A172 (cell line): ENCODE measurements around the gene P3H3. TPM values are rescaled to one million over a fixed set of nuclear protein-coding genes. Genes with fewer than 3 reads are reported as not detected.

Experiments used
- DNase-seq: peaks from one replicate; pipeline ENCODE4 v3.0.0-alpha.2; 2015; ENCODE audit warnings: low spot score
- total RNA-seq: library from RNA; depleted of rRNA; stranded (reverse); fragments of >200 nt; shearing (Covaris generic); gene quantifications from 2 replicates; pipeline ENCODE4 v1.2.3, GENCODE V29; 2014

Gene P3H3
- total RNA-seq, 1 experiment from 2014 or later: 6.9 TPM

DNA sequence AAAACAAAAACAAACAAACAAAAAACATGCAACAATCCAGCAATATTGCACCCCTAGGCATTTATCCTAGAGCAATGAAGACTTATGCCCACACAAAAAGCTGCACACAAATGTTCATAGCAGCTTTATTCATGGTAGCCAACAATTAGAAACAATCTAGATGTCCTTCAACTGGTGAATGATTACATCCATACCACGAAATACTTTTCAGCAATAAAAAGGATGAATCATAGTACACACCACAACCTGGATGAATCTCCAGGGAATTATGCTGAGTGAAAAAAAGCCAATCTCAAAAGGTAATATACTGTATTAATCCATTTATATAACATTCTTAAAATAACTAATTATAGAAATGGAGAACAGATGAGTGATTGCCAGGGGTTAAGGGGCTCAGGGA lies 21.0 kb upstream of the P3H3 start:
- DNase-seq: no peak

DNA sequence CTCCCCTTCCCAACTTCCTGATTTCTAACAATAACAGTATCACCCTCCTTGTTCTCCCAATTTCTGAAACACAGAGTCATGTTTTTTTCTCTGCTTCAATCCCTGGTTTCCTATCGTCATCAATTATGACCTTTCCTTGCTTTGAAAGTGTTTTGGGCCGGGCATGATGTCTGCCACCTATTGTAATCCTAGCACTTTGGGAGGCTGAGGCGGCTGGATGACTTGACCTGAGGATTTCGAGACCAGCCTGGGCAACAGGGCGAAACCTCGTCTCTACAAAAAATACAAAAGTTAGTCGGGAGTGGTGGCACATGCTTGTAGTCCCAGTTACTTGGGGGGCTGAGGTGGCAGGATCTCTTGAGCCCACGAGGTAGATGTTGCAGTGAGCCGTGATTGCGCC lies 19.2 kb upstream of the P3H3 start:
- no peak for DNase-seq

DNA sequence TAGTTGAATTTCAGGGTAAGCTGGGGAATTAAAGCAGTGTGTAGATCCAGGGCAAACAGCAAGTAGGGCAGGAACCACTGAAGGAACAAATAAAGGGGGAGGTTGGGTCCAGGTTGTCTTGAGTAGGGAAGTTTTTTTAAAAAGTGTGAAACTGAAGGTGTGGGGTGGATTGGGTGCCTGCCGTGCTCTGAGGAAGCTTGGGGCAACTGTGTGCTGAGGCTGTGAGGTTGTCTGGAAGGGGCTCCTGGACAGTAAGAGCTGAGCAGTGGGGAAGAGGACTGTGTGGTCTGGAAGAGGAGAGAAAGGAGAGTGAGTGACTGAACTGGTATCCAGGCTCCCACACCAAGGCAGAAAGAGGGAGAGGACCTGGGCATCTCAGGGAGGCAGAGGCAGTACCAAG lies 17.4 kb upstream of the P3H3 start:
- DNase-seq: no peak

DNA sequence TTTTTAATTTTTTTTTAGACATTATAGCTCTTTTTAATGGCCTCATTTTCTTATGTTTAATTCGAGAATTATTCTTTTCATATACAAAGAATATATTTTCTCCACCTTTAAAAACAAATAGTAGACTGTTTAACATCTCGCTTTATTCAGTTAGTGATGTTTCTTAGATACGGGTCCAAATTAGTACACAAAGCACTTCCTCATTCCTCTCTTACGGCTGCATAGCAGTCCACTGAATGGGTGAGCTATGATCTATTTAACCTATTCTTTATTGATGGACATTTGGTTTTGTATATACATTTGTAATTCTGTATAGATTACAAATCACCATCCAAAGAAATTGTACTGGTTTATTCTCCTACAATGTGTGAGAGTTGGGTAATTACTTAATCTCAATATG lies 14.8 kb upstream of the P3H3 start:
- no peak for DNase-seq

DNA sequence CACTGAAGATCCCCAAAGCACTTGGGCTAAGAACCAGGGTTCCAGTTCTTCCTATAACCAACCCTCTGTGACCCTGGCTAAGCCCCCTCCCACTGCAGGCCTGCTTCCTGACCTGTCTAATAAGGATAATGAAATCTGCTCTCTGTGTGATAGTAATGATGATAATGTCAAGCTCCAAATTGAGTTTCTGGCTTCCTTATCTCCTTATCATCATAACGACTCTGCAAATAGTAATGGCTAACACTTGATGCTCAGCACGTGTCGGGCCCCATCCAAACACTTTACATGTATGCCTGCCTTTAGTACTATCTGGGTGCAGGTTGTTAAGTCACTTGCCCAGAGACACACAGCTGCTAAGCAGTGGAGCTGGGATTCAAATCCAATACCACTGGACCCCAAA lies 11.6 kb upstream of the P3H3 start:
- no peak for DNase-seq

DNA sequence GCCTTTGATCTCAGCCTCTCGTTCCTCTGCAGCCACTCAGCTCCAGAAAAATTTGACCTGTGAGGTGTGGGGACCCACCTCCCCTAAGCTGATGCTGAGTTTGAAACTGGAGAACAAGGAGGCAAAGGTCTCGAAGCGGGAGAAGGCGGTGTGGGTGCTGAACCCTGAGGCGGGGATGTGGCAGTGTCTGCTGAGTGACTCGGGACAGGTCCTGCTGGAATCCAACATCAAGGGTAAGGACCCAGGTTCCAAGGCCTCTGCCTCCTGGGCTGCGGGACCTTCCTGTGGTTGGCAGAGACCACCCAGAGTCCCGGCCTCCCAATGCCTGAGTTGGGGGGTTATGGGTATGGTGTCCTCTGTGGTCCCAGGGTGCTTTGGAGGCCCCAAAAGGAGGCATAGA lies 11.1 kb upstream of the P3H3 start:
- no peak for DNase-seq

DNA sequence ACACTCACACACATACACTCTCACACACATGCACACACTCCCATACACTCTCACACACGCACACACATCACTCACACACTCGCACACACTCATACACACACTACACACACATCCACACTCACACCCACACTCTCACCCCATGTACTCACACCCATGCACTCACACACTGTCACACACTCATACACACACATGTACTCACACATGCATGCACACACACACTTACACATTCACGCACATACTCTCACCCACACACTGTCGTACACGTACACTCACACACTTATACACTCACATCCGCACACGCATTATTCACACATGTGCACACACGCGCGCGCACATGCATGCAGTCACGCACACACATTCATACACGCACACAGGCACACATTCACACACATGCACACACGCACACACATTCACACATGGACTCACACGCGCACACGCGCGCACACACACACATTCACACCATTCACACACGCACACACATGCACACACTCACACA lies 10.5 kb upstream of the P3H3 start:
- no peak for DNase-seq

DNA sequence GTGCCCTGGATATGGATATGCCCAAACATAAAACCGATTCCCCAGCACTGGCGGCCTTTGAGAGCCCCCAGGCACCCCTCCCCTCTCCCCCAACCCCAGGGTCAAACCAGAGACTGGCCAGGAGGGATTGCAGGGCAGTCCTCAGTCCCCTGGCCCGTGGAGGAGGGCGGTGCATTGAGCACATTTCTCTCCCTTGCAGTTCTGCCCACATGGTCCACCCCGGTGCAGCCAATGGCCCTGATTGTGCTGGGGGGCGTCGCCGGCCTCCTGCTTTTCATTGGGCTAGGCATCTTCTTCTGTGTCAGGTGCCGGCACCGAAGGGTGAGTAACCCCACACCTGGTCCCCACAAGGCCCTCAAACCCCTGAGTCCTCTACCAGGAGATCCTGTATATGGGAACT lies 10.0 kb upstream of the P3H3 start:
- no peak for DNase-seq

DNA sequence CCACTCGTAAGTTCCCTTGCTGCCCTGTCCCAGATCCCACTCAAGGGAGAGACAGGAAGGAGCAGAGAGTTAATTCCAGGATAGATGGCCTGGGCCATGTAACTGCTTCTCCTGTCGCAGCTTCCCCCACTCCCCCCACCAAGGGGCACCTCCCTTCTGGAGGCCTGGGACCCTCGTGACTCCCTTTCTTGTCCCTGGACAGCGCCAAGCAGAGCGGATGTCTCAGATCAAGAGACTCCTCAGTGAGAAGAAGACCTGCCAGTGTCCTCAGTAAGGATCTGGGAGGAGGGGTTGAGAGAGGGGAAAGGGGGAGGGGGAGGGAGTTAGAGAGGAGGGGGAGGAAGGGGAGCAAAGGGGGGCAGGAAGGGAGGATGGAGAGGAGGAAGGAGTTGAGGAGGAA lies 9.6 kb upstream of the P3H3 start:
- DNase-seq: no peak

DNA sequence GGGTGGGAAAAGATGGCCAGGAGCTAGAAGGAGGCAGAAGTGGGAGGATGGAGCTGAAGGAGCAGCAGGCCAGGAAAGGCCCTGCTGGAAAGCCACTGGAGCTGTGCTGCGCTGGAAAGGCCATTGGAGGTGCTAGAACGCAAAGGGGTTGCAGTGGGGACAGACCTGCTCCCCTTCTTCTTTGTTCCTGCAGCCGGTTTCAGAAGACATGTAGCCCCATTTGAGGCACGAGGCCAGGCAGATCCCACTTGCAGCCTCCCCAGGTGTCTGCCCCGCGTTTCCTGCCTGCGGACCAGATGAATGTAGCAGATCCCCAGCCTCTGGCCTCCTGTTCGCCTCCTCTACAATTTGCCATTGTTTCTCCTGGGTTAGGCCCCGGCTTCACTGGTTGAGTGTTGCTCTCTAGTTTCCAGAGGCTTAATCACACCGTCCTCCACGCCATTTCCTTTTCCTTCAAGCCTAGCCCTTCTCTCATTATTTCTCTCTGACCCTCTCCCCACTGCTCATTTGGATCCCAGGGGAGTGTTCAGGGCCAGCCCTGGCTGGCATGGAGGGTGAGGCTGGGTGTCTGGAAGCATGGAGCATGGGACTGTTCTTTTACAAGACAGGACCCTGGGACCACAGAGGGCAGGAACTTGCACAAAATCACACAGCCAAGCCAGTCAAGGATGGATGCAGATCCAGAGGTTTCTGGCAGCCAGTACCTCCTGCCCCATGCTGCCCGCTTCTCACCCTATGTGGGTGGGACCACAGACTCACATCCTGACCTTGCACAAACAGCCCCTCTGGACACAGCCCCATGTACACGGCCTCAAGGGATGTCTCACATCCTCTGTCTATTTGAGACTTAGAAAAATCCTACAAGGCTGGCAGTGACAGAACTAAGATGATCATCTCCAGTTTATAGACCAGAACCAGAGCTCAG lies 8.8 kb upstream of the P3H3 start:
- no peak for DNase-seq

DNA sequence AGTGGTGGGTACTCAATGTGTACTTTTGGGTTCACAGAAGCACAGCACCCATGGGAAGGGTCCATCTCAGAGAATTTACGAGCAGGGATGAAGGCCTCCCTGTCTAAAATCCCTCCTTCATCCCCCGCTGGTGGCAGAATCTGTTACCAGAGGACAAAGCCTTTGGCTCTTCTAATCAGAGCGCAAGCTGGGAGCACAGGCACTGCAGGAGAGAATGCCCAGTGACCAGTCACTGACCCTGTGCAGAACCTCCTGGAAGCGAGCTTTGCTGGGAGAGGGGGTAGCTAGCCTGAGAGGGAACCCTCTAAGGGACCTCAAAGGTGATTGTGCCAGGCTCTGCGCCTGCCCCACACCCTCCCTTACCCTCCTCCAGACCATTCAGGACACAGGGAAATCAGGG lies 8.0 kb upstream of the P3H3 start:
- no peak for DNase-seq

DNA sequence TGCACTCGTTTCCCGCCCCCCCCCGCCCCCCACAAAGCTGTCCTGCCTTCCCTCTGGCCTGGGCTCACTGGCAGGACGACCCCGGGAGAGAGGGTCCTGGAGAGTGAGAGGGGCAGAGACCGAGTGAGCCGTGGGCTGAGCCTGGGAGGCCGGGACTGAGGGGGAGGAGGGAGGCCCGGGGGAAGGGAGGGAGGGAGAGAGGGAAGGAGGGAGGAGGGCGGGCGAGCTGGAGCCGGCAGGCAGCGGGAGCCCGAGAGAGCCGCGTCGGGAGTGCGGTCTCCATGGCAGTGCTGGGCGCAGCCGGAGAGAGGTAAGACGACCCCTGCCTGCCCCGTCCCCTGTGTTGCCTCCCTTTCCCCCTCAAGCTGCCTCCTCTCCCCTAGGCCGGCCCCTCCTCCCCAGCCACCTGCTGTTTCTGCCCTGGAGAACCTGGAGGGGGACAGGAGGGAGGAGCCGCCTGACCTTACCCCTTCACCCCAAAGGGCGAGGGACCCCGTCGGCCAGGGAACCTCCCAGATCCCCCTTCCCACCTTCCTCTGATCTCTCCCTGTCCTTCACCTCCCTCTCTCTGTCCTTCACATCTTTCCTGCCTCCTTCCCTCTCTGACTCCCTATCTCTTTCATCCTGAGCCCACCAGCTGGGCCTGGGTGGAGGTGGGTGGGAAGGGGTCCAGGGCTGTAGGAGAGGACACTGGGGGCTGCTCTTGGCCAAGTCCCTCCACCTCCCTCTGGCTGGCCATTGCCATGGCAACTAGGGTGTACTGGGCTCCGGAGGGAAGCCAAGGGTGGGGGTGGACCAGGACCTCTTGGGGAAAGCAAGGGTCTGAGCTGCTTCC lies 6.4 kb upstream of the P3H3 start, which contains the start of gene GPR162:
TSS of gene GPR162 (plus strand) at position 231 of the 835 bp plus-strand sequence. CDS start 2,078 bp downstream, outside the sequence.
- DNase-seq: no peak

DNA sequence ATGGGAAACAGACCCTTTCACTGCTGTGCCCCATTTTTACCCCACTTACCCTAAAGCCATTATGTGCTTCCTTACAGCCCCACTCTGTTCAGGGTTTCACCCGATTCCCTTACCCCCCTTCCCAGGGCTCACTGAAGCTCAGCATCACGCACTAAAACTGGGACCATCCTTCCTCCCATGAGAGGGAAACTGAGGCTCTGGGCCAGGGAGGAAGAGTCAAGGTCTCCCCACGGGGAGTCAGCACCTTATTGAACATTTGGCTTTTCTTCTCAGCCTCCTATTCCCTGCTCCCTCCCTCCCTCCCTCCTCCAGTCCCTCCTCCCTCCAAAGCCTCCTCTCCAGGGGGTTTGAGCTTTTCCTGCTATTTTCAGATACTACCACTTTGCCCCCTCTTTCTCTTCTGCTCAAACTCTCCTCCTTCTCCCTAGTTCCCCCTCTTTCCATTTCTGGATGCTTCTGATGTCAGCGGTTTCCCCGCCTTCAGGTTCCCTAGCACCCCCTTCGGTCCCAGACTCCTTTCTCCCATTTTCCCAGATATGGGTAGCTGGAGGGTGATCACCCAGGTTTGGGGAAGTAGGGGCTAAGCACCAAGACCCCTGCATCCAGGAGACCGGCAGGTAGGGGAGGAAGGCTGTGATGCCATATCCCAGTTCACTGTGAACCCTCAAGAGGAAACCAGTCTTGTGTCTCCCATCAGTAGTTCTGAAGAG lies 5.6 kb upstream of the P3H3 start:
- DNase-seq: no peak

DNA sequence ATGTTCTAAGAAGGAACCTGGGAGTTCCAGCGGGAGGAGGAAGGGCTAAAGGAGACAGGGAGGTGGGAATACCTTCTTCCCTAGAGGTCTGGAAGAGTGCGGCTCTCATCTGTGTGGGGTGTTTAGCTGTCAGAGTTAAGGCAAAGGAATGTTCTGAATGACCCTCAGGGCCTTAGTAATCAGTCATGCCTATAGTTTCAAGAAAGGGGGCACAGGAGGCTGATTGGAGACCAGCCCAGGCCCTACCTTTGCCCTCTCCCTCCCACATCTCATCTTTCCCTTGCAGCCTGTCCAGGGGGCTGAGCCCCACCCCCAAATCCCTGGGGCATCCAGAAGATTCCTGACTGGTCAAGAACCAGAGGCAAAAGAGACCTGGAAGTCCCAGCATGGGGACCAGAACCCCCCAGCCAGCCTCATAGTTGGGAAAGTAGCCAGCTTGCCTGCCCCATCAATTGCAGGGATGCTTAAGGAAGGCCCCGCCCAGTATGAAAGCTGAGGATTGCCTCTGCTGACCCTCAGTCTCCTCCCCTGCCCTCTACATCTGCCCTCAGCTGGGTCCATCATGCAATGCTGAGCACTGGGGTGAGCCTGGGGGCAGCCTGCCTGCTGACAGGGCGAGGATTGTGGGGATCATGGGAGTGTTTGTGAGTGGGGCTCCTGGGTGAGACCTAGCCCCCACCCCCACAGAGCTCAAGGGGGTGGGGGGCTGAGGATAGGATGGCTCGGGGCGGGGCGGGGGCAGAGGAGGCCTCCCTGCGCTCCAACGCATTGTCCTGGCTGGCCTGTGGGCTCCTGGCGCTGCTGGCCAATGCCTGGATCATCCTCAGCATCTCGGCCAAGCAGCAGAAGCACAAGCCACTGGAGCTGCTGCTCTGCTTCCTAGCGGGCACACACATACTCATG lies 4.8 kb upstream of the P3H3 start:
- no peak for DNase-seq

DNA sequence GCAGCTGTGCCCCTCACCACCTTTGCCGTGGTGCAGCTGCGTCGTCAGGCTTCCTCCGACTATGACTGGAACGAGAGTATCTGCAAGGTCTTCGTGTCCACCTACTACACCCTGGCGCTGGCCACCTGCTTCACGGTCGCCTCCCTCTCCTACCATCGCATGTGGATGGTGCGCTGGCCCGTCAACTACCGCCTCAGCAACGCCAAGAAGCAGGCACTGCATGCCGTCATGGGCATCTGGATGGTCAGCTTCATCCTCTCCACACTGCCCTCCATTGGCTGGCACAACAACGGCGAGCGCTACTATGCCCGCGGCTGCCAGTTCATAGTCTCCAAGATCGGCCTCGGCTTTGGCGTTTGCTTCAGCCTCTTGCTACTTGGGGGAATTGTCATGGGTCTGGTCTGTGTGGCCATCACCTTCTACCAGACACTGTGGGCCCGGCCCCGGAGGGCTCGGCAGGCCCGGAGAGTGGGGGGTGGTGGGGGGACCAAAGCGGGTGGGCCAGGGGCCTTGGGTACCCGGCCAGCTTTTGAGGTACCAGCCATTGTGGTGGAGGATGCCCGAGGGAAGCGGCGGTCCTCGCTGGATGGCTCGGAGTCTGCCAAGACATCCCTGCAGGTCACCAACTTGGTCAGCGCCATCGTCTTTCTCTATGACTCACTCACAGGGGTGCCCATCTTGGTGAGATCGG lies 4.0 kb upstream of the P3H3 start:
- no peak for DNase-seq

DNA sequence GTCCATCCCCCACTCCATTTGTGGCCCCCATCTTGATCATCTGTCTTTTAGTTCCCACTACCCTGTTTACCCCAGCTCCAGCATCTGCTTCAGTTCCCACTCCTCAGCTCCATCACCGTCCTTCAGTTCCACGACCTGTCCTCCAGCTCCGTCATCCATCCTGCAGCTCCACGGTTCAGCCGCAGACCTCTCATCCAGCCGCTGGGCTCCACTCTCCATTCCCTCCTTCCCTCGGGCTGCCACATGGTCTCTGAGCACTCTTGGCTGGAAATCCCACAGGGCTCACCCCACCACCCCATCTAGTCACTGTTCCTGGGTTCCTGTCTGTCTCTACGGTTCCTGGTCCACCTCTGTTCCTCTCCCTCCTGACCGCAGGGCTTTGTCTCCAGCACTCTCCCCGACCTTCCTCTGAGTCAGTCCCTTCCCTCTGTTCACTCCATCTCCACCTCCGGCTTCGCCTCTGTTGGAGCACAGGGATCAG lies 3.3 kb upstream of the P3H3 start:
- no peak for DNase-seq

DNA sequence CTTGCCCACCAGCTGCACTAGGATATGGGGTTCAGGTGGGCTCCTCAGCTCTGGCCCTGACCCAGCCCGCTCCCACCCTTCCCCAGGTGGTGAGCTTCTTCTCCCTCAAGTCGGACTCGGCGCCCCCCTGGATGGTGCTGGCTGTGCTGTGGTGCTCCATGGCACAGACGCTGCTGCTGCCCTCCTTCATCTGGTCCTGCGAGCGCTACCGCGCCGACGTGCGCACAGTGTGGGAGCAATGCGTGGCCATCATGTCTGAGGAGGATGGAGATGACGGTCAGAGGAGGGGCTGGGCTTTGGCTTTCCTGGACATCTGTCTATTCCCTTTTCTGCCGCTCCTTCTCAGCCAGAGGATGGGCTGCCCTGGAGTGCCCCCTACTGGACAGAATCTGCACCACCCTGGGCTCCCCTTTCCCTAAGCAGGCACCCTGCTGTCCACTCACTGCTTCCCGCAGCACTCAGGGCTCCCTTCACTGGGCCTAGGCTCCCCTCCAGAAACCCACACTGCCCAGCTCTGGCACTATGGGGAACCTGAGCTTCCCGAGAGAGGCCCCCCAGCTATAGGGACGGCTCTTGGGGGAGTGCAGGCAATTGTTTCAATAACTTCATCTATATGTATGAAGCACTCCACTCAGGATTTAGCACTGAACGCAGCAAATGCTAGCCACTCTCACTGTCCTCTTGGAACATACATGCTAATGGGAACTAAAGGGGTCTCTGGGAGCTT lies 2.6 kb upstream of the P3H3 start:
- DNase-seq: peak; percentile 52

DNA sequence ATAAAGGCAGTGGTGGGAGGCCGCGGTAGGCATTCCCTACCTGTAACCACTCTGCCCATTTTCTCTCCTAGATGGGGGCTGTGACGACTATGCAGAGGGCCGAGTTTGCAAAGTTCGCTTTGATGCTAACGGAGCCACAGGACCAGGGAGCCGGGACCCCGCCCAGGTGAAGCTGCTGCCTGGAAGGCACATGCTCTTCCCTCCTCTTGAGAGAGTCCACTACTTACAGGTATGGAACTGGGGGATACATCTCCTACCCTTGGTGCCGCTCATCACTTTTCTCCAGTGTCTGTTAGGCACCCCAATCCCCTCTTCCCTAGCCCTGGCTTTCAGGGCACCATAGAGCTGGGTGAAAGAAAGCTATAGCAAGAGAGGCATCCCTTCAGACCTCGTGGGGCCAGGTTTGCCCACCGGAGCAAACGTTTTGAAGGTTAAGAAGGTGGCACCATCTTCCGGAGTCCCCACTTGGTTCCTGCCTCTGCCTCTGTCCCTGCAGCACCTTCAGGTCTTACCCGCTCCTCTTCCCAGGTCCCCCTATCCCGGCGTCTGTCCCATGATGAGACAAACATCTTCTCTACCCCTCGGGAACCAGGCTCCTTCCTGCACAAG lies 2.0 kb upstream of the P3H3 start:
- no peak for DNase-seq
